Liver (tissue), 9 donors: Measurements from ENCODE around the gene KLF13. TPM values are rescaled to one million over a fixed set of nuclear protein-coding genes. Genes with fewer than 3 reads are reported as not detected.

ENCODE experiments used
- DNase-seq: peaks from one replicate; pipeline ENCODE4 v3.0.0-alpha.2; 2017; ENCODE audit warnings: low spot score
- H3K27ac ChIP-seq, 2 donors: one replicate each; pipeline ENCODE4 v1.7.0; 2013; ENCODE audit warnings: inconsistent platforms in 2 of 2, low read length in 2 of 2, control low read depth in 1 of 2, low read depth in 1 of 2, mild to moderate bottlenecking in 1 of 2
- H3K27me3 ChIP-seq, 4 donors: one replicate each; pipeline versions ENCODE4 v1.6.1 to v1.7.0; 2013; ENCODE audit warnings: low read length in 3 of 4, inconsistent platforms in 1 of 4, mild to moderate bottlenecking in 1 of 4, moderate library complexity in 1 of 4; ENCODE audit not compliant: control insufficient read depth in 4 of 4, insufficient read depth in 4 of 4
- H3K36me3 ChIP-seq, 4 donors: one replicate each; pipeline versions ENCODE4 v1.6.1 to v1.7.0; 2013; ENCODE audit warnings: low read length in 3 of 4, mild to moderate bottlenecking in 3 of 4, low read depth in 1 of 4, moderate library complexity in 1 of 4; ENCODE audit not compliant: control insufficient read depth in 4 of 4, insufficient read depth in 3 of 4
- H3K4me1 ChIP-seq, 4 donors: one replicate each; pipeline versions ENCODE4 v1.6.1 to v1.7.0; 2013; ENCODE audit warnings: low read length in 3 of 4, mild to moderate bottlenecking in 3 of 4, moderate library complexity in 1 of 4; ENCODE audit not compliant: control insufficient read depth in 4 of 4, insufficient read depth in 4 of 4
- H3K4me3 ChIP-seq, 3 donors: one replicate each; pipeline versions ENCODE4 v1.6.1 to v1.7.0; 2013; ENCODE audit warnings: low read length in 3 of 3, control low read depth in 1 of 3, low read depth in 1 of 3, mild to moderate bottlenecking in 1 of 3
- H3K9ac ChIP-seq, 2 donors: one replicate each; pipeline ENCODE4 v1.7.0; 2013; ENCODE audit warnings: low read length in 2 of 2, mild to moderate bottlenecking in 2 of 2, moderate library complexity in 2 of 2, control low read depth in 1 of 2, low read depth in 1 of 2
- H3K9me3 ChIP-seq, 4 donors: one replicate each; pipeline versions ENCODE4 v1.6.1 to v1.7.0; 2013; ENCODE audit warnings: low read length in 3 of 4; ENCODE audit not compliant: control insufficient read depth in 4 of 4
- EGR1 ChIP-seq, 2 donors: IDR thresholded peaks; 2 replicates each; pipeline ENCODE4 v1.6.1; 2016 to 2018; ENCODE audit warnings: antibody characterized with exemption in 2 of 2, low read depth in 2 of 2
- JUND ChIP-seq, 2 donors: IDR thresholded peaks; 2 replicates each; pipeline ENCODE4 v1.6.1; 2016; ENCODE audit warnings: antibody characterized with exemption in 2 of 2
- RXRA ChIP-seq, 2 donors: IDR thresholded peaks; 2 replicates each; pipeline ENCODE4 v1.6.1; 2017 to 2018; ENCODE audit warnings: antibody characterized with exemption in 2 of 2, mild to moderate bottlenecking in 1 of 2
- TAF1 ChIP-seq: conservative IDR thresholded peaks from 2 replicates; pipeline ENCODE4 v1.6.1; 2016; ENCODE audit warnings: antibody characterized with exemption, mild to moderate bottlenecking
- YY1 ChIP-seq: IDR thresholded peaks from 2 replicates; pipeline ENCODE4 v1.6.1; 2016; ENCODE audit warnings: antibody characterized with exemption, mild to moderate bottlenecking
- WGBS: extraction: QIAGEN DNeasy Blood & Tissue Kit; methylation state at CpG from one replicate; pipeline ENCODE4 v1.1.7; 2013; 5-methylcytosine and 5-hydroxymethylcytosine counted together
- polyA plus RNA-seq, 2 donors: library from polyadenylated mRNA; stranded (reverse) in 1 of 2; unstranded in 1 of 2; fragments of 200-250 nt in 1 of 2; fragments of >200 nt in 1 of 2; fragmentation: Nextera tagmentation in 1 of 2; extraction: Ambion mirVana in 1 of 2; gene quantifications; one replicate each; pipeline versions ENCODE4 v1.2.1 to v1.2.3, GENCODE V29; 2013 to 2015
- total RNA-seq, 2 donors: library from RNA; depleted of rRNA; stranded (reverse); fragments of >200 nt; gene quantifications; one replicate each; pipeline ENCODE4 v1.2.3, GENCODE V29; 2014
- TF ChIP-seq, protein P1 (sequence below): IDR thresholded peaks from 2 replicates; pipeline ENCODE4 v1.6.1; 2016; ENCODE audit warnings: antibody characterized with exemption
- TF ChIP-seq, protein P2 (sequence below): IDR thresholded peaks from 2 replicates; pipeline ENCODE4 v1.6.1; 2016; ENCODE audit warnings: antibody characterized with exemption, mild to moderate bottlenecking
- donor health status: healthy.
- donor health status: healthy.
- donor health status: healthy.
- donor health status: healthy.
- donor health status: healthy.

KLF13 gene
- total and polyA plus RNA-seq, 4 donors = 17.4 to 77.1 (median 57.5) TPM

DNA sequence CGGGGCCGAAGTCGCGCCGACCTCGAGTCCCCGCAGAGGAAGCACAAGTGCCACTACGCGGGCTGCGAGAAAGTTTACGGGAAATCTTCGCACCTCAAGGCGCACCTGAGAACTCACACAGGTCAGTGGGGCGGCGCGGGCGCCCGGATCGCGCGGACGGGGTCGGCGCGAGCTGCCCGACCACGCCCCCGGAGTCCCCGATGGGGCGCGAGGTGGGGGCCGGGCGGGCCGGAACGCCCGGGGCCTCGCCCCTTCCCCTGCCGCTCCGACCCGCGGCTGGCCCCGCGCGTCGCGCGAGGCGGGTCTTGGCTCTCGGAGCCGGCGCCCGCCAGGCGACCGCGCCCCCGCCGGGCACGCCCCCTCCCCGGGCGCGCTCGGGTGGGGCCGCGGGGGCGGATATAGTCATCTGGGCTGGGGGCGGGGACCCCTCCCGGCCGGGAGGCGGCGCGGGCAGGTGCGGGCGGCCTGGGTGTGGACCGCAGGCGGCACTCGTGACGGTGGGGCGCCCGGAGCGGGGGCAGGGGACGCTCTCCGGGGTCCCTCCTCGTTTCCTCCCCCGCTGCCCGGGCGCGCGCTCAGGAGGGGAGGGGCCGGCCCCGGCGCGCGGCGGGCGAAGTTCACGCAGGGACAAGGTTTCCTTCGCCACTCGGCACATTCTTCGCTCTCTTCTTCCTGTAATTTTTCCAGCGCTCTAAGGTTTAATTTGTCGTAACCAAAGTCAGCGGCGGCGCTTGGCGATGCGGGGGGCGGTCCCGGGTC lies 1.2 kb downstream of the KLF13 start:
- peak; percentile 77 for DNase-seq
- Histone ChIP-seq H3K36me3 (no peaks in the 10 kb centered on the region), H3K9me3 (no peaks in the 10 kb centered on the region), H3K9ac (peak overlapping the region; percentile 60 to 74), H3K27ac (peak overlapping the region; percentile 91 to 95), H3K27me3 (no peaks in the 10 kb centered on the region), H3K4me3 (peak overlapping the region; percentile 61 to 86 (median 72)), H3K4me1 (peaks cover 19 to 53% (median 44%) of the 10 kb centered on the region in 4 donors)
- WGBS = under 1% methylated on average over 107 of the region's 108 CpGs
- TF ChIP-seq EGR1 (IDR thresholded peaks at IDR 0.05; ENCODE audit: low read depth in 2 of 2) (peak in 1 of 2 donors; percentile 15), TAF1 (no peak), YY1 (no peak), RXRA (IDR thresholded peaks at IDR 0.05) (peak in 1 of 2 donors; percentile 23)
- TF ChIP-seq, protein P1, sequence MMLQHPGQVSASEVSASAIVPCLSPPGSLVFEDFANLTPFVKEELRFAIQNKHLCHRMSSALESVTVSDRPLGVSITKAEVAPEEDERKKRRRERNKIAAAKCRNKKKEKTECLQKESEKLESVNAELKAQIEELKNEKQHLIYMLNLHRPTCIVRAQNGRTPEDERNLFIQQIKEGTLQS = no peak

DNA sequence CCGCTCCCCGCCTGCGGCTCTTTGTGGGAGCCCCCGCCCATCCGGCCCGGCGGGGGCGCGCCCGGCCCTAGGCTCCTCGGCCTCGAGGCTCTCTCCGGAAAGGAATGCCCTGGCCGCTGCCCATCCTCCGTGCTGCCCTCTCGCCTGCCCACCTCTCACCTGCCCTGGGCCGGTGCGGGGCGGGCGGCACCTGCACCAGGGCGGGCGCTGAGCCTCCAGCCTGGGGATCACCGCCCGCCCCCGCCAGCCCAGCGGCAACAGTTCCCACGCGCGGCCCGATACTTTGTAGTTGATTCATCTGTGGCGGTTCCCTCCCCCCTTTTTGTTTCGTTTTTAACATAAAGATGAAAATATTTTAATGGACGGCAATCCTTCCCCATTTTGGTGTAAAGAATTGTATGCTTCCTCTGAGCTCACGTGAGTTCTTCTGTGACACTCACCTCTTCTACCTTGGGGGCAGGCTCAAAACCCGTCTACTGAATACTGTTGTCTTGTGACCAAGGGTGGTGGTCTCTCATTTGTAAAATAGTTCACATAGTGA lies 1.9 kb downstream of the KLF13 start:
- peak overlapping the region; percentile 60 to 86 (median 72) for H3K4me3 ChIP-seq
- H3K9me3 ChIP-seq = no peaks in the 10 kb centered on the region
- H3K27me3 ChIP-seq = no peaks in the 10 kb centered on the region
- peak overlapping the region; percentile 60 to 74 for H3K9ac ChIP-seq
- DNase-seq = no peak
- whole genome bisulfite sequencing = under 1% methylated on average over 35 of the region's 35 CpGs
- H3K4me1 ChIP-seq = peaks cover 20 to 57% (median 50%) of the 10 kb centered on the region in 4 donors
- no peaks in the 10 kb centered on the region for H3K36me3 ChIP-seq
- peak overlapping the region; percentile 91 to 95 for H3K27ac ChIP-seq
- TF ChIP-seq YY1 = peak; percentile 36
- TF ChIP-seq, protein P2, sequence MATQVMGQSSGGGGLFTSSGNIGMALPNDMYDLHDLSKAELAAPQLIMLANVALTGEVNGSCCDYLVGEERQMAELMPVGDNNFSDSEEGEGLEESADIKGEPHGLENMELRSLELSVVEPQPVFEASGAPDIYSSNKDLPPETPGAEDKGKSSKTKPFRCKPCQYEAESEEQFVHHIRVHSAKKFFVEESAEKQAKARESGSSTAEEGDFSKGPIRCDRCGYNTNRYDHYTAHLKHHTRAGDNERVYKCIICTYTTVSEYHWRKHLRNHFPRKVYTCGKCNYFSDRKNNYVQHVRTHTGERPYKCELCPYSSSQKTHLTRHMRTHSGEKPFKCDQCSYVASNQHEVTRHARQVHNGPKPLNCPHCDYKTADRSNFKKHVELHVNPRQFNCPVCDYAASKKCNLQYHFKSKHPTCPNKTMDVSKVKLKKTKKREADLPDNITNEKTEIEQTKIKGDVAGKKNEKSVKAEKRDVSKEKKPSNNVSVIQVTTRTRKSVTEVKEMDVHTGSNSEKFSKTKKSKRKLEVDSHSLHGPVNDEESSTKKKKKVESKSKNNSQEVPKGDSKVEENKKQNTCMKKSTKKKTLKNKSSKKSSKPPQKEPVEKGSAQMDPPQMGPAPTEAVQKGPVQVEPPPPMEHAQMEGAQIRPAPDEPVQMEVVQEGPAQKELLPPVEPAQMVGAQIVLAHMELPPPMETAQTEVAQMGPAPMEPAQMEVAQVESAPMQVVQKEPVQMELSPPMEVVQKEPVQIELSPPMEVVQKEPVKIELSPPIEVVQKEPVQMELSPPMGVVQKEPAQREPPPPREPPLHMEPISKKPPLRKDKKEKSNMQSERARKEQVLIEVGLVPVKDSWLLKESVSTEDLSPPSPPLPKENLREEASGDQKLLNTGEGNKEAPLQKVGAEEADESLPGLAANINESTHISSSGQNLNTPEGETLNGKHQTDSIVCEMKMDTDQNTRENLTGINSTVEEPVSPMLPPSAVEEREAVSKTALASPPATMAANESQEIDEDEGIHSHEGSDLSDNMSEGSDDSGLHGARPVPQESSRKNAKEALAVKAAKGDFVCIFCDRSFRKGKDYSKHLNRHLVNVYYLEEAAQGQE = no peak

DNA sequence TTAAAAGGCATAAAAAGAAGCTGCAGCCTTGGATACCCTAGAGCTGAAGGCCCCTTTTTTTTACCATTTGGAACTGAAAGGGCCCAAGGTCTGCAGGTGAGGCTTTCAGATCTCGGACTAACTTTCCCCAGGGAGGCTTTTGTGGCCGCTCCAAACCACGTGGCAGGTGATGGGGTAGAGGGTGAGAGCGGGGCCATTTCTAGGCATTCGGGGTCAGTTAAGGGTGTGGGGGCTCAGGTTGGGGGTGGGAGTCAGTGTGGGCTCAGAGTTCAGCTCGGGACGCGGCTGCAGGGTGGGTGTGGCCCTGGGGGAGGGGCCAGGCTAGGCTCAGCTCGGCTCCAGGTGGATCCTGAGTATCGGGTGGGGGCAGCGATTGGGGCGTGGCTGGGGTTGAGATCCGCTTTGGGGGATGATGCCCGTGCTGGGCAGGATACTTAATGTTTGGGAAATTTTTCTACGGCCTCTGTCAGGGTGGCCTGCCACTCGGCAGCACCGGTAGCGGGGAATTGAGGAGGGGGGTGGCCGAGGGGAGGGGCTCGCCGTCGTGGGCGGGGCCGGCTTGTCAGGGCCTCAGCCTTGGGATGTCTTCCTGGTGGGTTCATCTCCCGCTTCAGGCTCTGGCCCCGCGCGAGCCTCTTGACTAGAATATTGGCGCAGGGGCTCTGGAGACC lies 2.5 kb downstream of the KLF13 start:
- peak overlapping the region; percentile 91 to 95 for H3K27ac ChIP-seq
- WGBS = 20% methylated on average over 29 of the region's 29 CpGs
- peaks cover 23 to 57% (median 50%) of the 10 kb centered on the region in 4 donors for H3K4me1 ChIP-seq

More for the DNA sequence above, 2.5 kb downstream of the KLF13 start:
- Histone ChIP-seq H3K9ac (peak overlapping the region; percentile 60 to 70), H3K9me3 (no peaks in the 10 kb centered on the region), H3K27me3 (no peaks in the 10 kb centered on the region), H3K36me3 (no peaks in the 10 kb centered on the region), H3K4me3 (peak overlapping the region; percentile 60 to 86 (median 72))
- no peak for TF ChIP-seq JUND (IDR thresholded peaks at IDR 0.05)
- peak in 1 of 2 donors; percentile 56 for TF ChIP-seq RXRA (IDR thresholded peaks at IDR 0.05)
- TF ChIP-seq YY1 = peak; percentile 9
- peak; percentile 72 for DNase-seq
